K562 (cell line): ENCODE measurements around the gene RBM7. TPM values are rescaled to one million over a fixed set of nuclear protein-coding genes. Genes with fewer than 3 reads are reported as not detected.

Experiments
- BHLHE40 ChIP-seq: IDR thresholded peaks from 2 replicates; pipeline ENCODE4 v1.6.1; 2011; ENCODE audit warnings: low read length, improper control_type of control experiment
- CBX1 ChIP-seq: sonication (generic); IDR thresholded peaks from 2 replicates; pipeline ENCODE4 v1.6.1; 2016; ENCODE audit warnings: antibody characterized with exemption, low read depth, mild to moderate bottlenecking
- CEBPB ChIP-seq: fragments of 450-650 bp; IDR thresholded peaks from 2 replicates; pipeline ENCODE4 v1.6.1; 2016; ENCODE audit warnings: missing genetic modification characterization, missing compliant biosample characterization
- CREBBP ChIP-seq: IDR thresholded peaks from one replicate; pipeline ENCODE4 v1.6.1; 2012; ENCODE audit warnings: low read depth, mild to moderate bottlenecking, control low read depth, inconsistent platforms, low read length
- KHSRP ChIP-seq: fragments of 450-650 bp; IDR thresholded peaks from 2 replicates; pipeline ENCODE4 v1.6.1; 2017
- NELFE ChIP-seq: IDR thresholded peaks from 2 replicates; pipeline ENCODE4 v1.6.1; 2011; ENCODE audit warnings: mild to moderate bottlenecking; ENCODE audit not compliant: insufficient read depth, insufficient read length
- PYGO2 ChIP-seq: fragments of 450-650 bp; IDR thresholded peaks from 2 replicates; pipeline ENCODE4 v1.6.1; 2016; ENCODE audit warnings: mild to moderate bottlenecking, missing genetic modification characterization, moderate library complexity, missing compliant biosample characterization
- RBM34 ChIP-seq: fragments of 200-400 bp; formaldehyde crosslinking; IDR thresholded peaks from 2 replicates; pipeline ENCODE4 v1.6.1; 2018; ENCODE audit warnings: low read length, borderline replicate concordance; ENCODE audit not compliant: insufficient read depth
- SNRNP70 ChIP-seq: fragments of 200-400 bp; formaldehyde crosslinking; optimal IDR thresholded peaks from 2 replicates; pipeline ENCODE3; 2017; ENCODE audit warnings: low read depth, low read length
- SREBF2 ChIP-seq: sonication (generic); formaldehyde crosslinking; IDR thresholded peaks from 2 replicates; pipeline ENCODE4 v1.4.0; 2020; ENCODE audit warnings: mild to moderate bottlenecking, missing genetic modification reagents
- STAG1 ChIP-seq: sonication (generic); formaldehyde crosslinking; IDR thresholded peaks from 2 replicates; pipeline ENCODE4 v1.5.0; 2020; ENCODE audit warnings: missing genetic modification reagents, borderline replicate concordance
- TAF1 ChIP-seq: IDR thresholded peaks from 2 replicates; pipeline ENCODE4 v1.6.1; 2011; ENCODE audit warnings: mild to moderate bottlenecking, low read length, moderate library complexity; ENCODE audit not compliant: insufficient read depth, control insufficient read depth, severe bottlenecking; ENCODE audit errors: extremely low read depth
- TBP ChIP-seq: optimal IDR thresholded peaks from 2 replicates; pipeline ENCODE3; 2011; ENCODE audit warnings: low read depth, low read length, improper control_type of control experiment
- TCF3 ChIP-seq: sonication (generic); formaldehyde crosslinking; IDR thresholded peaks from 2 replicates; pipeline ENCODE4 v1.4.0; 2020; ENCODE audit warnings: mild to moderate bottlenecking, missing genetic modification reagents
- TEAD4 ChIP-seq, 2 experiments: sonication (generic) in 1 of 2; formaldehyde crosslinking in 1 of 2; IDR thresholded peaks; 2 replicates each; pipeline versions ENCODE4 v1.6.1 to v1.8.0; 2012 to 2022; ENCODE audit warnings: borderline replicate concordance in 1 of 2, inconsistent platforms in 1 of 2, low read length in 1 of 2, mild to moderate bottlenecking in 1 of 2, missing genetic modification reagents in 1 of 2
- ZNF274 ChIP-seq: IDR thresholded peaks from 2 replicates; pipeline ENCODE4 v1.6.1; 2011; ENCODE audit warnings: low read depth, mild to moderate bottlenecking, low read length, moderate library complexity, borderline replicate concordance
- ZNF707 ChIP-seq: fragments of 250-450 bp; sonication (Bioruptor Pico); conservative IDR thresholded peaks from 2 replicates; pipeline ENCODE4 v1.8.0; 2022; ENCODE audit warnings: inconsistent platforms, mild to moderate bottlenecking, moderate library complexity
- ZSCAN32 ChIP-seq: fragments of 450-650 bp; formaldehyde crosslinking; IDR thresholded peaks from 2 replicates; pipeline ENCODE4 v1.4.0; 2020; ENCODE audit warnings: mild to moderate bottlenecking, moderate library complexity
- polyA plus RNA-seq, 8 experiments: library from polyadenylated mRNA; depleted of rRNA in 4 of 8; stranded (reverse) in 5 of 8; unstranded in 3 of 8; fragments of >200 nt; fragmentation: Nextera tagmentation in 2 of 8; fragmentation: Illumina TruSeq in 1 of 8; extraction: Ambion mirVana in 2 of 8; extraction: Trizol in 1 of 8; gene quantifications; 2 replicates each; pipeline versions ENCODE4 v1.2.1 to v1.2.3, GENCODE V29; 2011 to 2014; ENCODE audit warnings: inconsistent platforms in 1 of 8, missing spikeins in 1 of 8
- total RNA-seq, 7 experiments: library from RNA; depleted of rRNA in 6 of 7; stranded (reverse); fragments of >200 nt in 6 of 7; fragmentation: Illumina TruSeq in 2 of 7; extraction: Trizol in 2 of 7; gene quantifications; 2 replicates each; pipeline versions ENCODE4 v1.2.1 to v1.2.3, GENCODE V29; 2011 to 2021; ENCODE audit warnings: low replicate concordance in 1 of 7
- TF ChIP-seq, protein P1 (sequence below): fragments of 450-650 bp; IDR thresholded peaks from 2 replicates; pipeline ENCODE4 v1.6.1; 2016; ENCODE audit warnings: mild to moderate bottlenecking
- TF ChIP-seq, protein P2 (sequence below): IDR thresholded peaks from 3 replicates; pipeline ENCODE4 v1.6.1; 2011; ENCODE audit warnings: borderline replicate concordance, mild to moderate bottlenecking; ENCODE audit not compliant: insufficient read length, insufficient read depth
- TF ChIP-seq, protein P3 (sequence below): IDR thresholded peaks from 3 replicates; pipeline ENCODE4 v1.6.1; 2011; ENCODE audit warnings: borderline replicate concordance, mild to moderate bottlenecking, moderate library complexity; ENCODE audit not compliant: insufficient read length; ENCODE audit errors: extremely low read depth
- TF ChIP-seq, protein P4 (sequence below): fragments of 450-650 bp; conservative IDR thresholded peaks from 2 replicates; pipeline ENCODE4 v1.6.1; 2016; ENCODE audit warnings: missing genetic modification characterization, low read depth, mild to moderate bottlenecking, missing compliant biosample characterization, moderate library complexity

The RBM7 gene
- total and polyA plus RNA-seq, 9 of the 15 experiments (the other 6 are each of a cell fraction or from before 2014, with no cell fraction given): 26.0 to 76.8 (median 49.6) TPM

DNA sequence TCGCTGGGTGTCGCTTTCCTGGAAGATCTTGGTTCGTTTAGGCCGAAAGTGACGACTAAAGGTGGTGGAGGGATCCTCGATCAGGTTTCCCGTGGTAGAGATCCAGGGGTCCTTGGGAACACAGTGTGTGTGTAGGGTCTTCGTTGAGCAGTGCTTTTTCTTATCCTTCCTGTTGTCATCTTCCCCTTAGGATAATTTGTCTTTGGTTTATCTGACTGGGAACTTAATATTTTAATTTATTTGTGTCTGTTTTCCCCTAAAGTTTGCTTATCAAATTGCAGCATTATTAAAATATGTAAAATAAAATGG is 403 bp downstream of the RBM7 start (continued):
- TF ChIP-seq, protein P1, sequence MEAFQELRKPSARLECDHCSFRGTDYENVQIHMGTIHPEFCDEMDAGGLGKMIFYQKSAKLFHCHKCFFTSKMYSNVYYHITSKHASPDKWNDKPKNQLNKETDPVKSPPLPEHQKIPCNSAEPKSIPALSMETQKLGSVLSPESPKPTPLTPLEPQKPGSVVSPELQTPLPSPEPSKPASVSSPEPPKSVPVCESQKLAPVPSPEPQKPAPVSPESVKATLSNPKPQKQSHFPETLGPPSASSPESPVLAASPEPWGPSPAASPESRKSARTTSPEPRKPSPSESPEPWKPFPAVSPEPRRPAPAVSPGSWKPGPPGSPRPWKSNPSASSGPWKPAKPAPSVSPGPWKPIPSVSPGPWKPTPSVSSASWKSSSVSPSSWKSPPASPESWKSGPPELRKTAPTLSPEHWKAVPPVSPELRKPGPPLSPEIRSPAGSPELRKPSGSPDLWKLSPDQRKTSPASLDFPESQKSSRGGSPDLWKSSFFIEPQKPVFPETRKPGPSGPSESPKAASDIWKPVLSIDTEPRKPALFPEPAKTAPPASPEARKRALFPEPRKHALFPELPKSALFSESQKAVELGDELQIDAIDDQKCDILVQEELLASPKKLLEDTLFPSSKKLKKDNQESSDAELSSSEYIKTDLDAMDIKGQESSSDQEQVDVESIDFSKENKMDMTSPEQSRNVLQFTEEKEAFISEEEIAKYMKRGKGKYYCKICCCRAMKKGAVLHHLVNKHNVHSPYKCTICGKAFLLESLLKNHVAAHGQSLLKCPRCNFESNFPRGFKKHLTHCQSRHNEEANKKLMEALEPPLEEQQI: no peak; the same call in 1 of the 2 replicates
- no peak for TF ChIP-seq NELFE
- TF ChIP-seq PYGO2 (tag): no peak
- TF ChIP-seq TEAD4 (IDR thresholded peaks at IDR 0.05; ENCODE audit: low read length): no peak
- TF ChIP-seq TEAD4 (CRISPR knock-in tag; IDR thresholded peaks at IDR 0.05; ENCODE audit: borderline replicate concordance): no peak
- TF ChIP-seq, protein P2, sequence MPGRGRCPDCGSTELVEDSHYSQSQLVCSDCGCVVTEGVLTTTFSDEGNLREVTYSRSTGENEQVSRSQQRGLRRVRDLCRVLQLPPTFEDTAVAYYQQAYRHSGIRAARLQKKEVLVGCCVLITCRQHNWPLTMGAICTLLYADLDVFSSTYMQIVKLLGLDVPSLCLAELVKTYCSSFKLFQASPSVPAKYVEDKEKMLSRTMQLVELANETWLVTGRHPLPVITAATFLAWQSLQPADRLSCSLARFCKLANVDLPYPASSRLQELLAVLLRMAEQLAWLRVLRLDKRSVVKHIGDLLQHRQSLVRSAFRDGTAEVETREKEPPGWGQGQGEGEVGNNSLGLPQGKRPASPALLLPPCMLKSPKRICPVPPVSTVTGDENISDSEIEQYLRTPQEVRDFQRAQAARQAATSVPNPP: no peak
- TF ChIP-seq CREBBP: no peak
- no peak for TF ChIP-seq ZNF707 (CRISPR knock-in tag)
- no peak for TF ChIP-seq KHSRP
- 0 out of 2 replicates have a peak, but pooled peaks have one; percentile 9 for TF ChIP-seq SREBF2 (CRISPR knock-in tag)
- no peak for TF ChIP-seq ZNF274
- TF ChIP-seq TBP: no peak
- TF ChIP-seq, protein P3, sequence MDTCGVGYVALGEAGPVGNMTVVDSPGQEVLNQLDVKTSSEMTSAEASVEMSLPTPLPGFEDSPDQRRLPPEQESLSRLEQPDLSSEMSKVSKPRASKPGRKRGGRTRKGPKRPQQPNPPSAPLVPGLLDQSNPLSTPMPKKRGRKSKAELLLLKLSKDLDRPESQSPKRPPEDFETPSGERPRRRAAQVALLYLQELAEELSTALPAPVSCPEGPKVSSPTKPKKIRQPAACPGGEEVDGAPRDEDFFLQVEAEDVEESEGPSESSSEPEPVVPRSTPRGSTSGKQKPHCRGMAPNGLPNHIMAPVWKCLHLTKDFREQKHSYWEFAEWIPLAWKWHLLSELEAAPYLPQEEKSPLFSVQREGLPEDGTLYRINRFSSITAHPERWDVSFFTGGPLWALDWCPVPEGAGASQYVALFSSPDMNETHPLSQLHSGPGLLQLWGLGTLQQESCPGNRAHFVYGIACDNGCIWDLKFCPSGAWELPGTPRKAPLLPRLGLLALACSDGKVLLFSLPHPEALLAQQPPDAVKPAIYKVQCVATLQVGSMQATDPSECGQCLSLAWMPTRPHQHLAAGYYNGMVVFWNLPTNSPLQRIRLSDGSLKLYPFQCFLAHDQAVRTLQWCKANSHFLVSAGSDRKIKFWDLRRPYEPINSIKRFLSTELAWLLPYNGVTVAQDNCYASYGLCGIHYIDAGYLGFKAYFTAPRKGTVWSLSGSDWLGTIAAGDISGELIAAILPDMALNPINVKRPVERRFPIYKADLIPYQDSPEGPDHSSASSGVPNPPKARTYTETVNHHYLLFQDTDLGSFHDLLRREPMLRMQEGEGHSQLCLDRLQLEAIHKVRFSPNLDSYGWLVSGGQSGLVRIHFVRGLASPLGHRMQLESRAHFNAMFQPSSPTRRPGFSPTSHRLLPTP: no peak
- TF ChIP-seq ZSCAN32 (CRISPR knock-in tag): no peak
- no peak for TF ChIP-seq TAF1
- TF ChIP-seq CEBPB (tag): no peak; the same call in none of the 2 replicates
- no peak for TF ChIP-seq TCF3 (CRISPR knock-in tag)
- TF ChIP-seq STAG1 (CRISPR knock-in tag): no peak
- TF ChIP-seq SNRNP70: no peak
- TF ChIP-seq, protein P4, sequence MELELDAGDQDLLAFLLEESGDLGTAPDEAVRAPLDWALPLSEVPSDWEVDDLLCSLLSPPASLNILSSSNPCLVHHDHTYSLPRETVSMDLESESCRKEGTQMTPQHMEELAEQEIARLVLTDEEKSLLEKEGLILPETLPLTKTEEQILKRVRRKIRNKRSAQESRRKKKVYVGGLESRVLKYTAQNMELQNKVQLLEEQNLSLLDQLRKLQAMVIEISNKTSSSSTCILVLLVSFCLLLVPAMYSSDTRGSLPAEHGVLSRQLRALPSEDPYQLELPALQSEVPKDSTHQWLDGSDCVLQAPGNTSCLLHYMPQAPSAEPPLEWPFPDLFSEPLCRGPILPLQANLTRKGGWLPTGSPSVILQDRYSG (tag): no peak
- TF ChIP-seq BHLHE40: no peak
- TF ChIP-seq RBM34: no peak
- TF ChIP-seq CBX1: no peak; the same call in 1 of the 2 replicates
